ENCODE measurements around the gene PTPRU. TPM values are rescaled to one million over a fixed set of nuclear protein-coding genes. Genes with fewer than 3 reads are reported as not detected.

Gene PTPRU
- total RNA-seq, 2 experiments from 2014 or later, result 0.56 to 0.74 TPM

DNA sequence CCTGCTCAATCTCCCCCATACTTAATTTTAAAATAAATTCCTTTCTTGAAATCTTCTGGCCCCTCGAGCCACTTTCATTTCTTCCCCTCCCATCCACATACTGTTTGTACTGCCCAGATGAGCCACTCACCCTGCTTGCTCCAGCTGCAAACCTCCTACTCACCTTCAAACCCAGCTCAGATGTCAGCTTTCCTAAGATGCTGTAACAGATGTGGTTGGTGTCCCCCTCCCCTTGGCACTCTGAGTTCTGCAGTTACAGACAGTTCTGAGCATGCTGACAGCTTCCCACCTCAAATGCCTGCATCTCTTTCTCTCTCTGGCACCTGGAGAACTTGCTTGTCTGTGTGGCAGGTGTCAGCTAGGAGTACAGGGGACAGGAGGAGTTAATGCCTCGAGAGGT, 106.7 kb downstream of the PTPRU start:
- Mint-ChIP-seq H3K9me3 (no peaks in the 10 kb centered on the region), H3K4me3 (no peak overlapping the region), H3K27me3 (peaks cover 25% of the 10 kb centered on the region), H3K36me3 (ENCODE audit: low read depth) (no peaks in the 10 kb centered on the region), H3K27ac (no peak overlapping the region), H3K4me1 (ENCODE audit: low read depth) (no peaks in the 10 kb centered on the region)
- DNase-seq, result no peak
- TF ChIP-seq, protein P1, sequence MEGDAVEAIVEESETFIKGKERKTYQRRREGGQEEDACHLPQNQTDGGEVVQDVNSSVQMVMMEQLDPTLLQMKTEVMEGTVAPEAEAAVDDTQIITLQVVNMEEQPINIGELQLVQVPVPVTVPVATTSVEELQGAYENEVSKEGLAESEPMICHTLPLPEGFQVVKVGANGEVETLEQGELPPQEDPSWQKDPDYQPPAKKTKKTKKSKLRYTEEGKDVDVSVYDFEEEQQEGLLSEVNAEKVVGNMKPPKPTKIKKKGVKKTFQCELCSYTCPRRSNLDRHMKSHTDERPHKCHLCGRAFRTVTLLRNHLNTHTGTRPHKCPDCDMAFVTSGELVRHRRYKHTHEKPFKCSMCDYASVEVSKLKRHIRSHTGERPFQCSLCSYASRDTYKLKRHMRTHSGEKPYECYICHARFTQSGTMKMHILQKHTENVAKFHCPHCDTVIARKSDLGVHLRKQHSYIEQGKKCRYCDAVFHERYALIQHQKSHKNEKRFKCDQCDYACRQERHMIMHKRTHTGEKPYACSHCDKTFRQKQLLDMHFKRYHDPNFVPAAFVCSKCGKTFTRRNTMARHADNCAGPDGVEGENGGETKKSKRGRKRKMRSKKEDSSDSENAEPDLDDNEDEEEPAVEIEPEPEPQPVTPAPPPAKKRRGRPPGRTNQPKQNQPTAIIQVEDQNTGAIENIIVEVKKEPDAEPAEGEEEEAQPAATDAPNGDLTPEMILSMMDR (IDR thresholded peaks at IDR 0.05), result no peak
- POLR2A ChIA-PET, result interaction anchor here (0.6 kb wide), 1 partner anchor 149 kb away, joined by 3 read pairs; no protein-coding TSS in a partner anchor
- no peak for ATAC-seq
- intact Hi-C loops (cut with micrococcal nuclease), result no loop called here
- CTCF ChIA-PET, result interaction anchor here (0.9 kb wide), 1 partner anchor 12 kb away, joined by 3 read pairs; no protein-coding TSS in a partner anchor

GRCh38 chr1:29343476-29343875, 107.2 kb downstream of the PTPRU start:
- intact Hi-C loops (cut with micrococcal nuclease), result no loop called here
- ChIA-PET CTCF (interaction anchor here (0.9 kb wide), 1 partner anchor 12 kb away, joined by 3 read pairs; no protein-coding TSS in a partner anchor), POLR2A (interaction anchor here (0.6 kb wide), 1 partner anchor 148 kb away, joined by 3 read pairs; no protein-coding TSS in a partner anchor)
- ATAC-seq (no peak), DNase-seq (no peak)
- H3K9me3 Mint-ChIP-seq, result no peaks in the 10 kb centered on the region
- no peak overlapping the region for H3K4me3 Mint-ChIP-seq
- peaks cover 25% of the 10 kb centered on the region for H3K27me3 Mint-ChIP-seq
- H3K27ac Mint-ChIP-seq, result no peak overlapping the region
- TF ChIP-seq, protein P1 (IDR thresholded peaks at IDR 0.05), result no peak
- H3K4me1 Mint-ChIP-seq (ENCODE audit: low read depth), result no peaks in the 10 kb centered on the region
- no peaks in the 10 kb centered on the region for H3K36me3 Mint-ChIP-seq (ENCODE audit: low read depth)

DNA sequence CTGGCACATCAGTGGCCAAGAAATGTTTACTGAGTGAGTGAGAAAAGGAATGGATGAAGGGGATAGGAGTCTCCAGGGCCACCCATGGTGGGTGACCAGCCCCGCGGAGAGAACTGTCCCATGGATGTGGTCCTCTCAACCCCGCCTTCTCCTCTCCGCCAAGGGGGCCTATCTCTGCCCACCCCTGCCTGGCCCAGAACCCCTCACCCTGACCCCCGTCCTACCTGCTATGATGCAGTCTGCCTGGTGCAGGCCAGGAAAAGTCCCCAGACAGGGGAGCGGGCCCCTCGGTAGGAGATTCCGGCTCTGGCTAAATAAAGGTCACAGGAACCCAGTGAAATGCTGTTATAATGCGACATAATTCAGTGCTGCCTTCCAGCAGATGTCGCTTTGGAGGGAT, 107.6 kb downstream of the PTPRU start:
- DNase-seq, result no peak
- H3K4me1 Mint-ChIP-seq (ENCODE audit: low read depth), result no peaks in the 10 kb centered on the region
- ChIA-PET POLR2A (no interaction called here), CTCF (no interaction called here)
- no peak overlapping the region for H3K4me3 Mint-ChIP-seq
- no peak for ATAC-seq
- H3K27ac Mint-ChIP-seq, result no peak overlapping the region
- H3K36me3 Mint-ChIP-seq (ENCODE audit: low read depth), result no peaks in the 10 kb centered on the region
- peaks cover 25% of the 10 kb centered on the region for H3K27me3 Mint-ChIP-seq
- TF ChIP-seq, protein P1 (IDR thresholded peaks at IDR 0.05), result no peak
- no peaks in the 10 kb centered on the region for H3K9me3 Mint-ChIP-seq
- intact Hi-C loops (cut with micrococcal nuclease), result no loop called here

GRCh38 chr1:29344336-29344735, 108.0 kb downstream of the PTPRU start:
- intact Hi-C loops (cut with micrococcal nuclease), result no loop called here
- ChIA-PET POLR2A (no interaction called here), CTCF (no interaction called here)
- Mint-ChIP-seq H3K4me3 (no peak overlapping the region), H3K4me1 (ENCODE audit: low read depth) (no peaks in the 10 kb centered on the region), H3K27me3 (peaks cover 22% of the 10 kb centered on the region), H3K27ac (no peak overlapping the region), H3K36me3 (ENCODE audit: low read depth) (no peaks in the 10 kb centered on the region), H3K9me3 (no peaks in the 10 kb centered on the region)
- DNase-seq, result no peak
- ATAC-seq, result no peak
- TF ChIP-seq, protein P1 (IDR thresholded peaks at IDR 0.05), result no peak

DNA sequence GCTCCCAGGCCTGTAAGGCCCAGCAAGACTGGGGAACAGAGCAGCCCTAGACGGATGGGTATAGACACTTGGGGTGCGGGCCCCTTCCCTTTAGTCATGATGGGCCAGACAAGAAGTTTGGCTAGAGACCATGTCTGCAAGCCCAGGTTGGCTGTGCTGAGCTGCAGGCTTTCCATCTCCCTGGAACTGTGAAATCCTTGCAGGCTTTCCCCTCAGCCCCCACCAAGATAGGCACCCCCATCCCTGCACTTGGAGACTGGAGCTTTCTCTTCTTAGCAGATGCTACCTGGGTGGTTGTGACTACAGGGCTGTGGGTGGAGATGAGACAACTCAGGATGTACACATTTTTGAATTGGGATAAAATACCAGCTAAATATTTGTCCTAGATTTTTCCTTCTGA, 110.3 kb downstream of the PTPRU start:
- ChIA-PET CTCF (no interaction called here), POLR2A (no interaction called here)
- Mint-ChIP-seq H3K27me3 (peaks cover 21% of the 10 kb centered on the region), H3K4me1 (ENCODE audit: low read depth) (no peaks in the 10 kb centered on the region), H3K4me3 (no peak overlapping the region), H3K9me3 (no peaks in the 10 kb centered on the region), H3K36me3 (ENCODE audit: low read depth) (no peaks in the 10 kb centered on the region), H3K27ac (no peak overlapping the region)
- ATAC-seq, result no peak
- TF ChIP-seq, protein P1 (IDR thresholded peaks at IDR 0.05), result no peak
- no peak for DNase-seq
- intact Hi-C loops (cut with micrococcal nuclease), result no loop called here

Measured in activated CD8-positive, alpha-beta T cell treated with anti-CD3 and anti-CD28 coated beads for 36 hours (primary cell).